Bronchial epithelial cell (primary cell): ENCODE data around the gene ADRA2C. TPM values are rescaled to one million over a fixed set of nuclear protein-coding genes. Genes with fewer than 3 reads are reported as not detected.

Experiments used
- DNase-seq: peaks from one replicate; pipeline ENCODE4 v3.0.0-alpha.2; 2010; ENCODE audit warnings: low read depth
- FAIRE-seq: peaks from 2 replicates; lab custom pipeline; 2011; peaks lifted over from hg19 to GRCh38; lab: Jason Lieb, UNC
- H3K27me3 ChIP-seq: 2 replicates; pipeline ENCODE4 v1.5.1; 2011; ENCODE audit warnings: low read length; ENCODE audit not compliant: control insufficient read depth, insufficient read depth
- H3K36me3 ChIP-seq: 2 replicates; pipeline ENCODE4 v1.5.1; 2011; ENCODE audit warnings: low read length; ENCODE audit not compliant: control insufficient read depth, insufficient read depth
- H3K4me3 ChIP-seq: 2 replicates; pipeline ENCODE4 v1.5.1; 2011; ENCODE audit warnings: mild to moderate bottlenecking, low read depth, low read length, control low read depth
- total RNA-seq: library from RNA; depleted of rRNA; stranded (reverse); fragments of >200 nt; gene quantifications from 2 replicates; pipeline ENCODE4 v1.2.1, GENCODE V29; 2014
- TF ChIP-seq, protein P1 (sequence below): IDR thresholded peaks from 2 replicates; pipeline ENCODE4 v1.5.1; 2011; ENCODE audit warnings: mild to moderate bottlenecking, moderate library complexity, low read length, control low read depth, inconsistent platforms; ENCODE audit not compliant: insufficient read depth, severe bottlenecking

Gene ADRA2C
- total RNA-seq, 1 donor from 2014 or later = under 0.01 TPM

GRCh38 chr4:3724319-3725231 is 41.6 kb upstream of the ADRA2C start:
- DNase-seq = no peak
- TF ChIP-seq, protein P1, sequence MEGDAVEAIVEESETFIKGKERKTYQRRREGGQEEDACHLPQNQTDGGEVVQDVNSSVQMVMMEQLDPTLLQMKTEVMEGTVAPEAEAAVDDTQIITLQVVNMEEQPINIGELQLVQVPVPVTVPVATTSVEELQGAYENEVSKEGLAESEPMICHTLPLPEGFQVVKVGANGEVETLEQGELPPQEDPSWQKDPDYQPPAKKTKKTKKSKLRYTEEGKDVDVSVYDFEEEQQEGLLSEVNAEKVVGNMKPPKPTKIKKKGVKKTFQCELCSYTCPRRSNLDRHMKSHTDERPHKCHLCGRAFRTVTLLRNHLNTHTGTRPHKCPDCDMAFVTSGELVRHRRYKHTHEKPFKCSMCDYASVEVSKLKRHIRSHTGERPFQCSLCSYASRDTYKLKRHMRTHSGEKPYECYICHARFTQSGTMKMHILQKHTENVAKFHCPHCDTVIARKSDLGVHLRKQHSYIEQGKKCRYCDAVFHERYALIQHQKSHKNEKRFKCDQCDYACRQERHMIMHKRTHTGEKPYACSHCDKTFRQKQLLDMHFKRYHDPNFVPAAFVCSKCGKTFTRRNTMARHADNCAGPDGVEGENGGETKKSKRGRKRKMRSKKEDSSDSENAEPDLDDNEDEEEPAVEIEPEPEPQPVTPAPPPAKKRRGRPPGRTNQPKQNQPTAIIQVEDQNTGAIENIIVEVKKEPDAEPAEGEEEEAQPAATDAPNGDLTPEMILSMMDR = no peak
- no peak for FAIRE-seq
- Histone ChIP-seq H3K36me3 (no peaks in the 10 kb centered on the region), H3K27me3 (no peaks in the 10 kb centered on the region), H3K4me3 (no peak overlapping the region)

- FAIRE-seq (no peak), DNase-seq (no peak)
- Histone ChIP-seq H3K27me3 (no peaks in the 10 kb centered on the region), H3K4me3 (no peak overlapping the region), H3K36me3 (no peaks in the 10 kb centered on the region)
- TF ChIP-seq, protein P1 = no peak
Measured at GRCh38 chr4:3725936-3726870, 40.0 kb upstream of the ADRA2C start.

DNA sequence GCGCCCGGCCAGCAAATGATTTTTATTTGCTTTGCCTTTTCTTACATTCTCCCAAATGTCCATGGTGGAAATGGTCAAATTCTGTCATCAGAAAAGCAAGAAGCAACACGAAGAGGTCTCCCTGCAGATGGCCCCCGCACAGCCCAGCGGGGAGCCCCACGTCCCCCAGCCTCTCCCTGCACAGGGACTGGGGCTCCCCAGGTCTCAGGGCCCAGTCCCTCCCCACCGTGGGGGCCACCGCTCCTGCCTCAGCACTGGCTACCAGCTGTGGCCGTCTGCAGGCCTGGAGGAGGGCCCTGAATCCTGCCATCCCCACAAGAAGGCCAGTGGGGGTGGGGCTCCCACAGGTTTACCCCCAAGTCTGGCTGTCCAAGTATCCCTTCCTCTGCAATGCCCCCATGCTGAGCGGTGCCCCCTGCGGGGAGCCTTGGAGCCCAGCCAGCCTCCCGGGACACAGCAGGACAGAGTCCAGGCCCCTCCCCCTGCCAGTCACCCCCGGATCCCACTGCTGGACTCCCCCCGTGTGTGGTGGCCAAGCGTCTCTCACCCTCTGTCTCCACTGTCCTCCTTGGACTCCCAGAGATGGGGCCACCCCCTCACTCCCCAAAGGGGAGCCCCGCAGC is 38.2 kb upstream of the ADRA2C start:
- DNase-seq (no peak), FAIRE-seq (no peak)
- Histone ChIP-seq H3K36me3 (no peaks in the 10 kb centered on the region), H3K27me3 (no peaks in the 10 kb centered on the region), H3K4me3 (no peak overlapping the region)
- TF ChIP-seq, protein P1 = no peak

DNA sequence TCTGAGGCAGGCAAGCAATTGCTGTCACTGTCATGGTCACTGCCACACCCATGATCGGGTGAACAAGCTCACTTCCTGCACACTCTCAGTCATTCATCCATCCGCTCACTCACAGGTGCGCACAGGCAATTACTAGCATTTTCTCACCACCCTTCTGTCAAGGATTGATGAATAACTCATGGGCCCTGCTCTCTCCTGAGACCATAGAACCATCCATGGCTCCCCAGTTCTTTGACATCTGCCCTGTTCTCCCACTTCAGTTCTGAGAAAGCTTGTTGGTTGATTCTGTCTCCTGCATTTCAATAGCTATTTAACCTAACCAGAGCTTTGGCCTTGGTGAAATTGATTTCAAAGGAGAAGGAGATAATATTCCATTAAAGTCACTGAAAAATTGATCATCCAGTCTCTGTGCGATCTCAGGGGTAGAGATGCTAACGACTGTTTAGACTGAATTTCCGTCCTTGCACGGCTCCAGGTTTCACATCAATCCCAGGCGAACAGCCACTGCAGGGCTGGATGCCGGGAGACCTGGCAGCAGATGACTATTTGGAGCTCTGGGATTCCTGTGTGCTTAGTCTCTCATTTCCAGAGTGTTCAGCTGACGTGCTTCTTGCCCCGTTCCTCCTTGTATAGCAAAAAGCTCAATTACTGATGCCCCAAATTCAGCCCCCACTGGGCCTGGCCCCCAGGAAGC is 36.9 kb upstream of the ADRA2C start:
- no peak for FAIRE-seq
- H3K27me3 ChIP-seq = no peaks in the 10 kb centered on the region
- TF ChIP-seq, protein P1 = no peak

DNA sequence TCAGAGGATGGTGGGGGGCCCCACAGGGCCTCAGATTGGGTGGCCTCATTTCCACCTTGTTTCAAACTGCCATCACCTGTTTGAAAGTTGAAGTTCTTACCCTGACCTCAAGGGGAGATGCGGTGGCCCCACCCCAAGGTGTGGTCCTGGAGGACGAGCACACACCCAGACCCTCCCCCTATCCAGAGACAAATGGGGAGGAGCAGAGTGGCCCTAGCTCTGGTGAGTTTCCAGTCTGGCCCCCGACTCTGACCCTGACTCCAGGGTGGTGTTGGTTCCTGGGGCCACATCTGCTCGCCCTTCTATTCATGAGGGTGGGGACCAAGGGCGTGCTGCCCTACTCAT is 36.3 kb upstream of the ADRA2C start:
- no peak for DNase-seq
- FAIRE-seq = no peak
- no peaks in the 10 kb centered on the region for H3K36me3 ChIP-seq
- no peak overlapping the region for H3K4me3 ChIP-seq
- TF ChIP-seq, protein P1 = no peak
- H3K27me3 ChIP-seq = no peaks in the 10 kb centered on the region

More for the DNA sequence above, 36.9 kb upstream of the ADRA2C start:
- DNase-seq = no peak
- Histone ChIP-seq H3K4me3 (no peak overlapping the region), H3K36me3 (no peaks in the 10 kb centered on the region)
